Measurements from ENCODE around the gene MAML2.
A peak's percentile ranks its signal among the peaks of the same experiment; 100 is the strongest.

The MAML2 gene

GRCh38 chr11:96324912-96325311 lies 18.1 kb downstream of the MAML2 start:
- Histone ChIP-seq H3K4me3 (peak overlapping the region; percentile 23), H3K27ac (peak overlapping the region in 1 of 2 donors; percentile 71)
- no peak for TF ChIP-seq CTCF (IDR thresholded peaks at IDR 0.05)
- no peak for DNase-seq (ENCODE audit: low spot score)

GRCh38 chr11:96323642-96323985 lies 19.4 kb downstream of the MAML2 start:
- DNase-seq (ENCODE audit: low spot score), result no peak
- peak overlapping the region in 1 of 2 donors; percentile 71 for H3K27ac ChIP-seq

GRCh38 chr11:96322775-96323641 lies 20.0 kb downstream of the MAML2 start:
- H3K4me3 ChIP-seq, result no peak overlapping the region
- no peak for DNase-seq (ENCODE audit: low spot score)
- H3K27ac ChIP-seq, result peak overlapping the region in 1 of 2 donors; percentile 43
- TF ChIP-seq CTCF (IDR thresholded peaks at IDR 0.05), result no peak

More at GRCh38 chr11:96323642-96323985, 19.4 kb downstream of the MAML2 start:
- H3K4me3 ChIP-seq, result no peak overlapping the region
- TF ChIP-seq CTCF (IDR thresholded peaks at IDR 0.05), result no peak

GRCh38 chr11:96321091-96321490 lies 21.9 kb downstream of the MAML2 start:
- Histone ChIP-seq H3K27ac (no peak overlapping the region), H3K4me3 (no peak overlapping the region)
- no peak for TF ChIP-seq CTCF (IDR thresholded peaks at IDR 0.05)
- DNase-seq (ENCODE audit: low spot score), result no peak

GRCh38 chr11:96319898-96320656 lies 22.9 kb downstream of the MAML2 start:
- no peak for TF ChIP-seq CTCF (IDR thresholded peaks at IDR 0.05)
- H3K27ac ChIP-seq, result no peak overlapping the region
- no peak overlapping the region for H3K4me3 ChIP-seq
- no peak for DNase-seq (ENCODE audit: low spot score)

GRCh38 chr11:96318850-96319249 lies 24.1 kb downstream of the MAML2 start:
- TF ChIP-seq CTCF (IDR thresholded peaks at IDR 0.05), result no peak
- Histone ChIP-seq H3K27ac (no peak overlapping the region), H3K4me3 (no peak overlapping the region)
- DNase-seq (ENCODE audit: low spot score), result no peak

Data from coronary artery (tissue), 2 donors.